HEK293 (cell line): ENCODE results near the gene TRAK1.

ENCODE experiments used
- CTCF ChIA-PET: fragments of 350-600 bp; formaldehyde crosslinking; extraction: SDS; loops from one replicate; lab custom pipeline; 2021; ENCODE audit warnings: antibody characterized with exemption; lab: Yijun Ruan, JAX
- POLR2A ChIA-PET: fragments of 300-600 bp; formaldehyde crosslinking; extraction: SDS; loops from one replicate; lab custom pipeline; 2020; ENCODE audit warnings: antibody characterized with exemption, inconsistent platforms; lab: Yijun Ruan, JAX
- H3K27ac ChIP-seq: fragments of 200-500 bp; sonication (Bioruptor generic); 2 replicates; pipeline ENCODE4 v1.5.1; 2014; ENCODE audit warnings: low read depth, low read length, control low read depth, inconsistent platforms; ENCODE audit errors: extremely low read depth
- H3K36me3 ChIP-seq, 2 experiments: fragments of 200-500 bp in 1 of 2; sonication (Bioruptor generic) in 1 of 2; 1 replicate in 1 of 2; 2 replicates in 1 of 2; pipeline ENCODE4 v1.5.1; 2014 to 2017; ENCODE audit warnings: inconsistent platforms in 2 of 2, low read length in 2 of 2; ENCODE audit not compliant: control insufficient read depth in 2 of 2, insufficient read depth in 1 of 2
- H3K4me1 ChIP-seq: fragments of 200-500 bp; sonication (Bioruptor generic); 2 replicates; pipeline ENCODE4 v1.5.1; 2014; ENCODE audit warnings: mild to moderate bottlenecking, low read length, inconsistent platforms; ENCODE audit not compliant: control insufficient read depth, insufficient read depth
- H3K4me3 ChIP-seq: 2 replicates; pipeline ENCODE4 v1.5.1; 2011; ENCODE audit warnings: low read depth, mild to moderate bottlenecking, control low read depth, low read length, moderate library complexity
- H3K9me3 ChIP-seq: fragments of 200-500 bp; sonication (Bioruptor generic); 2 replicates; pipeline ENCODE4 v1.5.1; 2014; ENCODE audit warnings: low read depth, low read length, inconsistent platforms; ENCODE audit not compliant: control insufficient read depth, insufficient read depth
- FEZF1 ChIP-seq: fragments of 450-650 bp; formaldehyde crosslinking; IDR thresholded peaks from 2 replicates; pipeline ENCODE4 v1.5.1; 2016; ENCODE audit warnings: missing biosample characterization, missing genetic modification characterization
- KLF16 ChIP-seq: fragments of 450-650 bp; formaldehyde crosslinking; IDR thresholded peaks from 2 replicates; pipeline ENCODE4 v1.5.1; 2017; ENCODE audit warnings: missing biosample characterization, missing genetic modification characterization
- SETDB1 ChIP-seq: IDR thresholded peaks from one replicate; pipeline ENCODE4 v1.6.1; 2017; ENCODE audit warnings: mild to moderate bottlenecking, low read length, moderate library complexity, mixed read lengths; ENCODE audit not compliant: insufficient read length
- ZBTB20 ChIP-seq: fragments of 450-650 bp; formaldehyde crosslinking; IDR thresholded peaks from 2 replicates; pipeline ENCODE4 v1.5.1; 2016; ENCODE audit warnings: missing biosample characterization, missing genetic modification characterization
- ZFHX2 ChIP-seq: fragments of 450-650 bp; formaldehyde crosslinking; conservative IDR thresholded peaks from 2 replicates; pipeline ENCODE4 v1.5.1; 2016; ENCODE audit warnings: missing biosample characterization, missing genetic modification characterization
- ZNF157 ChIP-seq: fragments of 450-650 bp; formaldehyde crosslinking; IDR thresholded peaks from 2 replicates; pipeline ENCODE4 v1.5.1; 2016; ENCODE audit warnings: missing biosample characterization, missing genetic modification characterization
- ZNF174 ChIP-seq: fragments of 450-650 bp; formaldehyde crosslinking; IDR thresholded peaks from 2 replicates; pipeline ENCODE4 v1.5.0; 2017; ENCODE audit warnings: missing biosample characterization, mild to moderate bottlenecking, missing genetic modification characterization
- ZNF19 ChIP-seq: fragments of 450-650 bp; formaldehyde crosslinking; IDR thresholded peaks from 2 replicates; pipeline ENCODE4; 2016; ENCODE audit warnings: missing biosample characterization, missing genetic modification characterization, low read depth
- ZNF2 ChIP-seq: fragments of 450-650 bp; formaldehyde crosslinking; IDR thresholded peaks from 2 replicates; pipeline ENCODE4 v1.5.1; 2016; ENCODE audit warnings: missing biosample characterization, missing genetic modification characterization
- ZNF510 ChIP-seq: fragments of 450-650 bp; formaldehyde crosslinking; IDR thresholded peaks from 2 replicates; pipeline ENCODE4 v1.5.1; 2018; ENCODE audit warnings: mild to moderate bottlenecking, missing genetic modification characterization, missing biosample characterization; ENCODE audit not compliant: insufficient replicate concordance
- ZNF514 ChIP-seq: fragments of 450-650 bp; formaldehyde crosslinking; IDR thresholded peaks from 2 replicates; pipeline ENCODE4 v1.5.1; 2016; ENCODE audit warnings: missing biosample characterization, missing genetic modification characterization
- ZNF600 ChIP-seq: fragments of 450-650 bp; formaldehyde crosslinking; IDR thresholded peaks from 2 replicates; pipeline ENCODE4 v1.5.1; 2016; ENCODE audit warnings: missing biosample characterization, missing genetic modification characterization
- ZNF664 ChIP-seq: fragments of 450-650 bp; formaldehyde crosslinking; IDR thresholded peaks from 2 replicates; pipeline ENCODE4 v1.5.1; 2016; ENCODE audit warnings: missing biosample characterization, missing genetic modification characterization
- ZNF843 ChIP-seq: fragments of 450-650 bp; formaldehyde crosslinking; IDR thresholded peaks from 2 replicates; pipeline ENCODE4 v1.5.1; 2016; ENCODE audit warnings: missing biosample characterization, missing genetic modification characterization
- TF ChIP-seq, protein P1 (sequence below): fragments of 450-650 bp; formaldehyde crosslinking; IDR thresholded peaks from 2 replicates; pipeline ENCODE4 v1.5.1; 2016; ENCODE audit warnings: missing biosample characterization, missing genetic modification characterization
- TF ChIP-seq, protein P2 (sequence below): fragments of 450-650 bp; formaldehyde crosslinking; IDR thresholded peaks from 2 replicates; pipeline ENCODE4 v1.5.1; 2016; ENCODE audit warnings: missing biosample characterization, missing genetic modification characterization

TRAK1 gene

DNA sequence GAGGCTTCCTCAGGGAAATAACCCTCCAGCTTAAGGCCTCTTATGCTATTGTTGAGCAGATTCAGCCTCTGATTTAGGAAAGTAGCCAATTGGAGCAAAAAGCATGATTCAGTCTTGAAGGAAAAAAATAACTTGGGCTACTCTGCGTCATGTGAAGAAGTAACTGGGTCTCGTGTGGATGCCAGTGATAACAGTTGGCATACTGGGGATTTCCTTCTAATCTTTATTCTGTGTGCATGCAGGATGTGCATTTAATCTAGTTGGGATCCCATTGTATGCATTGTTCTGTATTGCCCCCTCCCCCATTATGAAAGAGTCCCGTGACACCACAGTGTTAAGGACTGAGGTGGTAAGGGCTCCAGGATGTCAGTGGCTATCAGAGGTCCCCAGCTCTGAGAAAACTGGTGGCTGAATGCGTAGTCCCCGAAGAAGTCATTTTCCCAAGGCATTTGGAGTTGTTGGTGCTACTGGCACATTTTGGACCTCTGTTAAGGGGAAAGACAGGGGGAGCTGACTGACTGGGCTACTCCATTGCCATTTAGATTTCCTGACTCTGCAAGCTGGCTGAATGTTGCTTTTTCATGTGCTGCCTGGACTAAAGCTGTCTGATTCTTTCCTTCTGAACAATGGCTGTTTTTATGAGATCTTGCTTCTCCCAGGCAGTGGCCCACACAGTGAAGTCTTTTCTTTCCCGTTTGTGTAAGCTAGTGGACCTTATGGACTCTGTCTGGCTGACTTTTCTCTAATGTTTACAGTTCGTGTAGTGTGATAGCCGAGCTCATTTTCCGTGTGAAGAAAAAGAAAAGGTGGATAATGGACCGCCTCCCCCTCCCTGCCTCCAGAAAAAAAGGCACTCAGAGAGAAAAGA, 38.4 kb upstream of the TRAK1 start:
- H3K4me1 ChIP-seq, result no peaks in the 10 kb centered on the region
- TF ChIP-seq FEZF1 (no peak), ZNF510 (no peak), ZNF843 (tag by site-specific recombination) (no peak), ZNF2 (tag by site-specific recombination) (no peak), ZBTB20 (tag by site-specific recombination) (0 out of 2 replicates have a peak, but pooled peaks have one; percentile 7), ZNF600 (tag by site-specific recombination) (no peak), ZNF174 (no peak), ZNF19 (tag by site-specific recombination) (no peak), SETDB1 (no peak)
- TF ChIP-seq, protein P1, sequence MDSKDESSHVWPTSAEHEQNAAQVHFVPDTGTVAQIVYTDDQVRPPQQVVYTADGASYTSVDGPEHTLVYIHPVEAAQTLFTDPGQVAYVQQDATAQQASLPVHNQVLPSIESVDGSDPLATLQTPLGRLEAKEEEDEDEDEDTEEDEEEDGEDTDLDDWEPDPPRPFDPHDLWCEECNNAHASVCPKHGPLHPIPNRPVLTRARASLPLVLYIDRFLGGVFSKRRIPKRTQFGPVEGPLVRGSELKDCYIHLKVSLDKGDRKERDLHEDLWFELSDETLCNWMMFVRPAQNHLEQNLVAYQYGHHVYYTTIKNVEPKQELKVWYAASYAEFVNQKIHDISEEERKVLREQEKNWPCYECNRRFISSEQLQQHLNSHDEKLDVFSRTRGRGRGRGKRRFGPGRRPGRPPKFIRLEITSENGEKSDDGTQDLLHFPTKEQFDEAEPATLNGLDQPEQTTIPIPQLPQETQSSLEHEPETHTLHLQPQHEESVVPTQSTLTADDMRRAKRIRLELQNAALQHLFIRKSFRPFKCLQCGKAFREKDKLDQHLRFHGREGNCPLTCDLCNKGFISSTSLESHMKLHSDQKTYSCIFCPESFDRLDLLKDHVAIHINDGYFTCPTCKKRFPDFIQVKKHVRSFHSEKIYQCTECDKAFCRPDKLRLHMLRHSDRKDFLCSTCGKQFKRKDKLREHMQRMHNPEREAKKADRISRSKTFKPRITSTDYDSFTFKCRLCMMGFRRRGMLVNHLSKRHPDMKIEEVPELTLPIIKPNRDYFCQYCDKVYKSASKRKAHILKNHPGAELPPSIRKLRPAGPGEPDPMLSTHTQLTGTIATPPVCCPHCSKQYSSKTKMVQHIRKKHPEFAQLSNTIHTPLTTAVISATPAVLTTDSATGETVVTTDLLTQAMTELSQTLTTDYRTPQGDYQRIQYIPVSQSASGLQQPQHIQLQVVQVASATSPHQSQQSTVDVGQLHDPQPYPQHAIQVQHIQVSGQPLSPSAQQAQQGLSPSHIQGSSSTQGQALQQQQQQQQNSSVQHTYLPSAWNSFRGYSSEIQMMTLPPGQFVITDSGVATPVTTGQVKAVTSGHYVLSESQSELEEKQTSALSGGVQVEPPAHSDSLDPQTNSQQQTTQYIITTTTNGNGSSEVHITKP (tag by site-specific recombination), result 0 out of 2 replicates have a peak, but pooled peaks have one; percentile 17
- TF ChIP-seq, protein P2, sequence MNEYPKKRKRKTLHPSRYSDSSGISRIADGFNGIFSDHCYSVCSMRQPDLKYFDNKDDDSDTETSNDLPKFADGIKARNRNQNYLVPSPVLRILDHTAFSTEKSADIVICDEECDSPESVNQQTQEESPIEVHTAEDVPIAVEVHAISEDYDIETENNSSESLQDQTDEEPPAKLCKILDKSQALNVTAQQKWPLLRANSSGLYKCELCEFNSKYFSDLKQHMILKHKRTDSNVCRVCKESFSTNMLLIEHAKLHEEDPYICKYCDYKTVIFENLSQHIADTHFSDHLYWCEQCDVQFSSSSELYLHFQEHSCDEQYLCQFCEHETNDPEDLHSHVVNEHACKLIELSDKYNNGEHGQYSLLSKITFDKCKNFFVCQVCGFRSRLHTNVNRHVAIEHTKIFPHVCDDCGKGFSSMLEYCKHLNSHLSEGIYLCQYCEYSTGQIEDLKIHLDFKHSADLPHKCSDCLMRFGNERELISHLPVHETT (tag by site-specific recombination), result no peak
- TF ChIP-seq, all 188 proteins: peak for 2
- ChIA-PET POLR2A (interaction anchor here (1.3 kb wide), 1 partner anchor 9 kb away, joined by 4 read pairs; no protein-coding TSS in a partner anchor), CTCF (interaction anchor here (0.6 to 0.8 kb wide), 2 partner anchors 33 to 497 kb away, joined by 3 read pairs; no protein-coding TSS in a partner anchor)
- Histone ChIP-seq H3K36me3 (no peaks in the 10 kb centered on the region), H3K9me3 (no peaks in the 10 kb centered on the region), H3K27ac (no peak overlapping the region), H3K4me3 (no peak overlapping the region)

DNA sequence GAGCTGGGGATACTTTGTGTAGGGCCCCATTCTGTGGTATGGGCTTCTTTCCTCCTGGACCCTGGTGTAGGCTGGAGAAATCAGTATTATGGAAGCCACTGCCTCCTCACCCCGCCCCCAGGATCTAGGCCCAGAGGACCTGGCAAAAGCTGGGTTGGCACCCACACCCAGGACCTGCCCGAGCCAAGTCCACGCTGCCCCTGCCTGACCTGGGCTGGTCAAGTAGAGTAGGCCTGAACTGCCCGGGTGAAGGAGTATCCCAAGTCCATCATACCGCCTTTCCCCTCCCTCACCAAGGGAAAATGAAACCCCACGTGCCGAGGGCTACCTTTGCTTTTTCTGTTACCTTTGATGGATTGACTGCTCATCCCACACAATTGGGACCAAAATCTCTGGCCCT, 37.7 kb upstream of the TRAK1 start:
- ChIA-PET CTCF (interaction anchor here (0.8 kb wide), 1 partner anchor 33 kb away, joined by 3 read pairs; no protein-coding TSS in a partner anchor), POLR2A (interaction anchor here (1.3 kb wide), 1 partner anchor 10 kb away, joined by 4 read pairs; no protein-coding TSS in a partner anchor)
- Histone ChIP-seq H3K9me3 (no peaks in the 10 kb centered on the region), H3K4me1 (no peaks in the 10 kb centered on the region), H3K36me3 (no peaks in the 10 kb centered on the region), H3K4me3 (no peak overlapping the region), H3K27ac (no peak overlapping the region)
- TF ChIP-seq ZFHX2 (tag by site-specific recombination) (peak; percentile 26; the same call in 1 of the 2 replicates), ZNF514 (tag by site-specific recombination) (no peak)

DNA sequence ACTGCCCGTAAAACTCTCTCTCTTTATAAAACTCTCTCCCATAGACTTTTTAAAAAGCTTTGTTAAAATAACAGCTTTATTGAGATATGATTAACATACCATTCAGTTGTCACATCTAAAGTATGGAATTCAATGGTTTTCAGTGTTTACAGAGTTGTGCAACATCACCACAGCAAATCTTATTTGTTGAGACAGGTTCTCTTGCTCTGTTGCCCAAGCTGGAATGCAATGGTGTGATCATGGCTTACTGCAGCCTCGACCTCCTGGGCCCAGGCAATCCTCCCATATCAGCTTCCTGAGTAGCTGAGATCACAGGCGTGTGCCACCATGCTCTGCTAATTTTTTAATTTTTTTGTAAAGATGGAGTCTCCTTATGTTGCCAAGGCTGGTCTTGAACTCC, 35.9 kb upstream of the TRAK1 start:
- Histone ChIP-seq H3K4me1 (no peaks in the 10 kb centered on the region), H3K4me3 (no peak overlapping the region), H3K27ac (no peak overlapping the region), H3K36me3 (no peaks in the 10 kb centered on the region), H3K9me3 (no peaks in the 10 kb centered on the region)
- CTCF ChIA-PET, result interaction anchor here (0.5 to 0.6 kb wide), 2 partner anchors 9 to 732 kb away, joined by 3 to 4 read pairs; no protein-coding TSS in a partner anchor
- POLR2A ChIA-PET, result no interaction called here
- no peak for TF ChIP-seq KLF16 (tag by site-specific recombination)
- no peak for TF ChIP-seq ZNF157 (tag by site-specific recombination)
- no peak for TF ChIP-seq ZNF664 (tag by site-specific recombination)
- TF ChIP-seq, all 188 proteins: peak for 0
